CD14-positive monocyte (primary cell): Measurements from ENCODE around the gene PDE4D. TPM values are rescaled to one million over a fixed set of nuclear protein-coding genes. Genes with fewer than 3 reads are reported as not detected.

Experiments used
- DNase-seq, 3 donors: peaks; one replicate each; pipeline ENCODE4 v3.0.0-alpha.2; 2011 to 2022
- H2AFZ ChIP-seq: 2 replicates; pipeline ENCODE4 v1.6.0; 2012; ENCODE audit warnings: mild to moderate bottlenecking, low read depth, low read length, inconsistent platforms; ENCODE audit not compliant: insufficient read depth, poor library complexity, severe bottlenecking
- H3K27ac ChIP-seq, 2 donors: 1 replicate in 1 of 2; 2 replicates in 1 of 2; pipeline ENCODE4 v1.5.1; 2012 to 2013; ENCODE audit warnings: low read length in 2 of 2, control low read depth in 1 of 2, inconsistent platforms in 1 of 2, low read depth in 1 of 2, mild to moderate bottlenecking in 1 of 2
- H3K27me3 ChIP-seq, 2 donors: one replicate each; pipeline versions ENCODE4 v1.6.0 to v1.6.1; 2011 to 2013; ENCODE audit warnings: low read length in 2 of 2; ENCODE audit not compliant: control insufficient read depth in 2 of 2, insufficient read depth in 2 of 2
- H3K36me3 ChIP-seq, 2 donors: replicated peaks in 1 of 2; 1 replicate in 1 of 2; 2 replicates in 1 of 2; pipeline versions ENCODE4 v1.5.1 to v1.6.1; 2012 to 2013; ENCODE audit warnings: low read length in 2 of 2, control low read depth in 1 of 2, inconsistent platforms in 1 of 2, mild to moderate bottlenecking in 1 of 2; ENCODE audit not compliant: insufficient read depth in 2 of 2, control insufficient read depth in 1 of 2
- H3K4me1 ChIP-seq, 2 donors: 1 replicate in 1 of 2; 2 replicates in 1 of 2; pipeline versions ENCODE4 v1.5.1 to v1.6.1; 2012 to 2013; ENCODE audit warnings: low read length in 2 of 2, control low read depth in 1 of 2, inconsistent platforms in 1 of 2, mild to moderate bottlenecking in 1 of 2, moderate library complexity in 1 of 2; ENCODE audit not compliant: insufficient read depth in 2 of 2, control insufficient read depth in 1 of 2
- H3K4me2 ChIP-seq: replicated peaks from 2 replicates; pipeline ENCODE3; 2012; ENCODE audit warnings: low read length, moderate library complexity, mild to moderate bottlenecking; ENCODE audit not compliant: poor library complexity, severe bottlenecking; ENCODE audit errors: extremely low read depth
- H3K4me3 ChIP-seq, 3 experiments: fragments of 200-600 bp in 1 of 3; sonication (generic) in 1 of 3; replicated peaks in 1 of 3; 1 replicate in 2 of 3; 2 replicates in 1 of 3; pipeline ENCODE4 v1.5.1; 2011 to 2013; ENCODE audit warnings: low read length in 3 of 3, mild to moderate bottlenecking in 3 of 3, control low read depth in 2 of 3, low read depth in 2 of 3, inconsistent platforms in 1 of 3, moderate library complexity in 1 of 3
- H3K79me2 ChIP-seq: 2 replicates; pipeline ENCODE4 v1.6.0; 2012; ENCODE audit warnings: mild to moderate bottlenecking, control low read depth, inconsistent platforms, low read length, moderate library complexity; ENCODE audit not compliant: insufficient read depth
- H3K9ac ChIP-seq: 2 replicates; pipeline ENCODE4 v1.6.0; 2017; ENCODE audit warnings: low read length, mild to moderate bottlenecking; ENCODE audit not compliant: insufficient read depth, poor library complexity, severe bottlenecking
- H3K9me3 ChIP-seq, 2 donors: replicated peaks in 1 of 2; 1 replicate in 1 of 2; 2 replicates in 1 of 2; pipeline versions ENCODE4 v1.5.1 to v1.6.1; 2012 to 2013; ENCODE audit warnings: low read length in 2 of 2, control low read depth in 1 of 2; ENCODE audit not compliant: control insufficient read depth in 1 of 2, insufficient read depth in 1 of 2
- H4K20me1 ChIP-seq: 2 replicates; pipeline ENCODE4 v1.6.0; 2012; ENCODE audit warnings: mild to moderate bottlenecking, low read length, control low read depth, moderate library complexity; ENCODE audit not compliant: insufficient read depth
- H3K27ac Mint-ChIP-seq, 7 donors: one replicate each; pipeline ENCODE4 v1.8.0; 2020; ENCODE audit warnings: mild to moderate bottlenecking in 7 of 7, mixed read lengths in 7 of 7, moderate library complexity in 6 of 7, inconsistent platforms in 2 of 7
- H3K27me3 Mint-ChIP-seq, 3 donors: one replicate each; pipeline ENCODE4 v1.8.0; 2021 to 2022; ENCODE audit warnings: low read depth in 3 of 3, mild to moderate bottlenecking in 3 of 3, mixed read lengths in 3 of 3, moderate library complexity in 3 of 3, inconsistent platforms in 1 of 3
- H3K36me3 Mint-ChIP-seq, 2 donors: one replicate each; pipeline ENCODE4 v1.8.0; 2020; ENCODE audit warnings: mixed read lengths in 2 of 2, inconsistent platforms in 1 of 2, mild to moderate bottlenecking in 1 of 2
- H3K4me1 Mint-ChIP-seq: one replicate; pipeline ENCODE4 v1.8.0; 2020; ENCODE audit warnings: mild to moderate bottlenecking, mixed read lengths
- H3K4me3 Mint-ChIP-seq, 2 donors: one replicate each; pipeline ENCODE4 v1.8.0; 2020; ENCODE audit warnings: mild to moderate bottlenecking in 2 of 2, mixed read lengths in 2 of 2, moderate library complexity in 1 of 2
- H3K9me3 Mint-ChIP-seq, 7 donors: one replicate each; pipeline ENCODE4 v1.8.0; 2020 to 2022; ENCODE audit warnings: mixed read lengths in 7 of 7, mild to moderate bottlenecking in 6 of 7, moderate library complexity in 6 of 7, inconsistent platforms in 2 of 7
- WGBS: methylation state at CpG from one replicate; pipeline ENCODE4 v1.1.5; 2013; ENCODE audit warnings: missing lambda C conversion rate; ENCODE audit not compliant: insufficient coverage; 5-methylcytosine and 5-hydroxymethylcytosine counted together
- intact Hi-C, 2 donors: fragments of 100-400 bp; cut with micrococcal nuclease; formaldehyde crosslinking; loops; one replicate each; pipeline versions ENCODE4 v1.15.0 to v1.15.1; 2023
- polyA plus RNA-seq, 3 donors: library from polyadenylated mRNA; depleted of rRNA in 1 of 3; unstranded in 2 of 3; stranded (reverse) in 1 of 3; fragments of 300-500 nt in 2 of 3; fragments of >200 nt in 1 of 3; fragmentation: Illumina TruSeq in 2 of 3; gene quantifications; 1 replicate in 2 of 3; 2 replicates in 1 of 3; pipeline ENCODE4 v1.2.3, GENCODE V29; 2012 to 2021
- TF ChIP-seq, protein P1 (sequence below): fragments of 200-600 bp; IDR thresholded peaks from one replicate; pipeline ENCODE4 v1.8.0; 2022; ENCODE audit warnings: antibody characterized with exemption, mild to moderate bottlenecking

PDE4D gene
- polyA plus RNA-seq, 3 donors = 1.9 to 3.4 (median 2.8) TPM

DNA sequence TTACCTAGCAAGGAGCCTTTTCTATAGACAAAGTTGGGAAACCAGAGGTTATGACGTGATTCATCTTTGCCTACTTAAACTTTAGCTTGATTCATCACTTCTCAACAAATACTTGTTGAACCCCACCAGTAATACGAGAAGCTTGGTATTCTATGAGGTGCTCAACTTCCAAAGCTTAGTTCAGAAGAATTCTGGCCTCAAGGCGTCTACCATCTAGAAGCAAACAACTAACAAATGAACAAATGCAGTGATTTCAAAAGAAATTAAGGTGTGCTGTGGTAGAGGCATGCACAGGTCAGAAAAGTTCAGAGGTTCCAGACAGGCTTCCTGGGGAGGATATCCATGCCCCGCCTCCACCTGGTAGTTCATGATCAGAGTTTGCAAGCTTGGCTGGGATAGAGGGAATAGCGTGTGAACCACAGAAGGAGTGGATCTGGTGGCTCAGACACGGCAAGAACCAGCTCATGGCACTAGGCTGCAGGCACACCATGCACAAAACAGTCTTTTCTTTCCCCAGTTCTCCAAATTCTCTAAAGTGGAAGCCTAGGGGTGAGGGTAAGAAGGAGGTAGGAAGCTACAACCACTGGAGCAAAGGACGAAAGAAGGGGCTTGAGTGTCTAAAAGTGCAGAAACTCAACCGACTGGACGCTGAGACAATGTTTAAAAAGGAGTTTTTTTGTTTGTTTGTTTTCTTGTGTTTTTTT is 837.6 kb downstream of the PDE4D start:
- intact Hi-C loops = no loop called here
- H2AFZ ChIP-seq = no peak overlapping the region
- no peak overlapping the region for H3K9ac ChIP-seq
- H3K9me3 ChIP-seq = no peaks in the 10 kb centered on the region
- TF ChIP-seq, protein P1, sequence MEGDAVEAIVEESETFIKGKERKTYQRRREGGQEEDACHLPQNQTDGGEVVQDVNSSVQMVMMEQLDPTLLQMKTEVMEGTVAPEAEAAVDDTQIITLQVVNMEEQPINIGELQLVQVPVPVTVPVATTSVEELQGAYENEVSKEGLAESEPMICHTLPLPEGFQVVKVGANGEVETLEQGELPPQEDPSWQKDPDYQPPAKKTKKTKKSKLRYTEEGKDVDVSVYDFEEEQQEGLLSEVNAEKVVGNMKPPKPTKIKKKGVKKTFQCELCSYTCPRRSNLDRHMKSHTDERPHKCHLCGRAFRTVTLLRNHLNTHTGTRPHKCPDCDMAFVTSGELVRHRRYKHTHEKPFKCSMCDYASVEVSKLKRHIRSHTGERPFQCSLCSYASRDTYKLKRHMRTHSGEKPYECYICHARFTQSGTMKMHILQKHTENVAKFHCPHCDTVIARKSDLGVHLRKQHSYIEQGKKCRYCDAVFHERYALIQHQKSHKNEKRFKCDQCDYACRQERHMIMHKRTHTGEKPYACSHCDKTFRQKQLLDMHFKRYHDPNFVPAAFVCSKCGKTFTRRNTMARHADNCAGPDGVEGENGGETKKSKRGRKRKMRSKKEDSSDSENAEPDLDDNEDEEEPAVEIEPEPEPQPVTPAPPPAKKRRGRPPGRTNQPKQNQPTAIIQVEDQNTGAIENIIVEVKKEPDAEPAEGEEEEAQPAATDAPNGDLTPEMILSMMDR = no peak
- no peak overlapping the region for H3K27ac ChIP-seq
- no peak overlapping the region for H3K4me3 Mint-ChIP-seq
- H3K4me3 ChIP-seq = no peak overlapping the region
- peaks cover 3 to 4% of the 10 kb centered on the region in 2 donors for H3K36me3 Mint-ChIP-seq
- no peaks in the 10 kb centered on the region for H3K4me1 ChIP-seq
- 90% methylated on average over 4 of the region's 9 CpGs for WGBS
- H3K36me3 ChIP-seq = no peaks in the 10 kb centered on the region
- DNase-seq = no peak
- no peaks in the 10 kb centered on the region for H4K20me1 ChIP-seq
- no peaks in the 10 kb centered on the region for H3K79me2 ChIP-seq
- H3K27me3 ChIP-seq = no peaks in the 10 kb centered on the region
- H3K27me3 Mint-ChIP-seq = no peaks in the 10 kb centered on the region
- no peak overlapping the region for H3K27ac Mint-ChIP-seq
- H3K4me2 ChIP-seq = no peak overlapping the region
- no peaks in the 10 kb centered on the region for H3K4me1 Mint-ChIP-seq
- peaks cover 0 to 2% (median 0%) of the 10 kb centered on the region in 7 donors for H3K9me3 Mint-ChIP-seq

DNA sequence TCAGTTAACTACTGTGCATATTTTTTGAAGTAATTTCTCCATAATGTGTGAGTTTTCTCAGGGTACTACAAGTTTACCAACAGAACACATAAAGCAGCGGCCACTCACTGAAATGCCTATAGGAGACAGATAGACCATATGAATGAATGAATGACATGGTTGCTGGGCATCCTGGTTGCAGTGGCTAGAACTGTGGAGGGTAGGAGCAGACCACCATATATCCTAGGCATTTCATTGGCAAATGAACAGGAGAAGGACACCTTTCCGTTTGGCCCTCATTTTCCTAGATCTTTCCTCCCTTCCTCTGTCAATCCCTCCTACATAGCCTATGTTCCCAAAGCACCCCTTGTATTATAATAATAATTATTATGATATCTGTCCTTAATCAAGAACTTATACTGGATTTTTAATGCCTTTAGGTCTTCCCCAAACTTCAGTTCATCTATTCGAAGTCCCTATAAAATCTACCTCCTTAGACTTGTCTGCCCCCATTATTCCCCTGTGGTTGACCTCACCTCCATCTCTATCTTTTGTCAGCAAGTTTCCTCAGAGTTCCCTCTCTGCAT is 838.5 kb downstream of the PDE4D start:
- 100% methylated on average over 1 of the region's 3 CpGs for WGBS
- no peaks in the 10 kb centered on the region for H4K20me1 ChIP-seq
- Mint-ChIP-seq H3K4me3 (no peak overlapping the region), H3K9me3 (peaks cover 0 to 2% (median 0%) of the 10 kb centered on the region in 7 donors), H3K4me1 (no peaks in the 10 kb centered on the region), H3K36me3 (peaks cover 3 to 4% of the 10 kb centered on the region in 2 donors), H3K27ac (no peak overlapping the region), H3K27me3 (no peaks in the 10 kb centered on the region)
- H3K36me3 ChIP-seq = no peaks in the 10 kb centered on the region
- no peak overlapping the region for H2AFZ ChIP-seq
- H3K9ac ChIP-seq = no peak overlapping the region
- DNase-seq = no peak
- no peaks in the 10 kb centered on the region for H3K27me3 ChIP-seq
- H3K4me2 ChIP-seq = no peak overlapping the region
- H3K79me2 ChIP-seq = no peaks in the 10 kb centered on the region
- TF ChIP-seq, protein P1 = no peak
- no peaks in the 10 kb centered on the region for H3K9me3 ChIP-seq
- H3K4me3 ChIP-seq = no peak overlapping the region
- no peaks in the 10 kb centered on the region for H3K4me1 ChIP-seq
- no peak overlapping the region for H3K27ac ChIP-seq
- intact Hi-C loops = no loop called here
